Measurements from ENCODE around the gene LRRC74B.

Gene LRRC74B

DNA sequence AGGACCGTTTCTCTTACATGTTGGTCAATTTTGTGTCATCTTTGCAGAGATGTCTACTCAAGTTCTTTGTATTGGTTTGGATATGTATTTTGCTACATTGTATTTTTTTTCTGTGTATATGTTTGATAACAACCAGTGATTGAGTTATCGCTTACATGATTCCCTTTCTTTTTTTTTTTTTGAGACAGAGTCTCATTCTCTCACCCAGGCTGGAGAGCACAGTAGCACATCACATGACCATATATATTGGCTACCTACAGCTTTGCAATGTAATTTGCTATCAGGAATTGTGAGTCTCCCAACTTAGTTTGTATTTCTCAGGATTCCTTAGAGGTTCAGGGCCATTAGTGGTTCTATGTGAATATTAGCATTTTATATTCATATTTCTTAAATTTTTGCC, 59.5 kb downstream of the LRRC74B start:
- no peak for DNase-seq

DNA sequence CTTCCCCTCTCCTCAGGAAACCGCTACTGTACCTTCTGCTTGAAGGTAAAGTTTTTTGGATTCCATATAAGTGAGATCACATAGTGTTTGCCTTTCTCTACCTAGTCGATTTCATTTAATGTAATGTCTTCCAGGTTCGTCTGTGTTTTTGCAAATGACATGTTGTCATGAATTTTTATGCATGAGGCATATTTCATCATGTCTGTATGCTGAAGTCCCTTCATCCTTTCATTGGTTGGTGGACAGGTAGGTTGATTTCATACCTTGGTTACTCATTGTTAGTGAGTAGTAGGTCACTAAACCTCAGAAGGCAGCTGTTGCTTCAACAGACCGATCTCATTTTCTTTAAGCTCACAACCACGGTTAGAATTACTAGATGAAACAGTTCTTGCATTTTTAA, 60.3 kb downstream of the LRRC74B start:
- no peak for DNase-seq

DNA sequence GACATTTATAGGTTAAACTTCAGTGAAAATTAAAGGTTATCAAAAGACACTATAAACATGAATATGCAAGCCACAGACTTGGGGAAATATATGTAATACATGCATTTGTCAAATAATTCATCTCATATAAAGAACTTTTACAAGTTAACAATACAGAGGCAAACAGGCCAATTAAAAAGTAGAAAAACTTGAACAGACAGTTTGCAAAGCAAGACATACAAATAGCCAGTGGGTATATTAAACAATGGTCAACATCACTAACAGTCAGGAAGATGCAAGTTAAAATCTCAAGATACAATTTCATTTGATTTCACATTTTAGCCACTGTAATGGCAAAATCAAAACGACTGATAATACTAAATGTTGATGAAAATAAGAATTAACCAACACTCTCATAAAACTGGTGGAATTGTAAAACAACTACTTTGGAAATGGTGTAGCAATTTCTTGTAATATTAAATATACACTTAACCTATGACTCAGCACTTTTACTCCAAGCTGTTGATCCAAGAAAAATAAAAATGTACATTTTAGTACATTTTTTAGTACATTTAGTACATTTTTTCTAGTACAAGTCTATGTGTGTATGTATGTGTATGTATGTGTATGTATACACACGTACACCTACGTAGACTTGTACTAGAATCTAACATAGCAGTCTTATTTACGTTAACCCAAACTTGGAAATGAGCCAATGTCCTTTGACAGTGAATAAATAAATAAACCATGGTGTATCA, 62.8 kb downstream of the LRRC74B start:
- no peak for DNase-seq

Data from GDM1 (cell line).